Measurements from ENCODE around the gene BDH1. TPM values are rescaled to one million over a fixed set of nuclear protein-coding genes. Genes with fewer than 3 reads are reported as not detected.
"Not testable (repeated sequence)": the region's sequence is repeated elsewhere in the genome, so short reads cannot be mapped to it uniquely, and the experiment has no call there.

The BDH1 gene
- total and polyA plus RNA-seq, 7 donors = 2.3 to 138 (median 16.8) TPM

DNA sequence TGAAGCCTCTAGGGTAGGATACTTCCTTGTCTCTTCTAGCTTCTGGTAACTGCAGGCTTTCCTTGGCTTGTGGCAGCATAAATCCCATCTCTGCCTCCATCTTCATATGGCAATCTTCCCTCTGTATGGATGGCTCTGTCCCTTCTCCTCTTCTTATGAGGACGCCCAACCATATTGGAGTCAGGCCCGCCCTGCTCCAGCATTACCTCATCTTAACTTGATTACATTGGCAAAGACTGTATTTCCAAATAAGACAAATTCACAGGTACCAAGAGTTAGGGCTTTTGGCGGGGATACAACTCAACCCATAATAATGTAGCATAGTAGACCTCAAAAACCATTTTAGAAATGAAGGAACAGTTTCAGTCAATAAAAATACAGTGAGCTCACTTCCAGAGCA is 75.4 kb downstream of the BDH1 start:
- Histone ChIP-seq H3K9me3 (no peaks in the 10 kb centered on the region), H3K27ac (no peak overlapping the region), H3K4me1 (no peaks in the 10 kb centered on the region), H3K4me3 (no peak overlapping the region), H3K27me3 (no peaks in the 10 kb centered on the region), H3K36me3 (no peaks in the 10 kb centered on the region)
- WGBS, 2 donors = 94% methylated on average over 3 of the region's 3 CpGs
- DNase-seq = no peak
- intact Hi-C loops (cut with DNase I) = no loop called here
- TF ChIP-seq POLR2AphosphoS5 (IDR thresholded peaks at IDR 0.05) (no peak), POLR2A (IDR thresholded peaks at IDR 0.05) (no peak), EP300 (IDR thresholded peaks at IDR 0.05) (no peak)
- TF ChIP-seq, protein P1, sequence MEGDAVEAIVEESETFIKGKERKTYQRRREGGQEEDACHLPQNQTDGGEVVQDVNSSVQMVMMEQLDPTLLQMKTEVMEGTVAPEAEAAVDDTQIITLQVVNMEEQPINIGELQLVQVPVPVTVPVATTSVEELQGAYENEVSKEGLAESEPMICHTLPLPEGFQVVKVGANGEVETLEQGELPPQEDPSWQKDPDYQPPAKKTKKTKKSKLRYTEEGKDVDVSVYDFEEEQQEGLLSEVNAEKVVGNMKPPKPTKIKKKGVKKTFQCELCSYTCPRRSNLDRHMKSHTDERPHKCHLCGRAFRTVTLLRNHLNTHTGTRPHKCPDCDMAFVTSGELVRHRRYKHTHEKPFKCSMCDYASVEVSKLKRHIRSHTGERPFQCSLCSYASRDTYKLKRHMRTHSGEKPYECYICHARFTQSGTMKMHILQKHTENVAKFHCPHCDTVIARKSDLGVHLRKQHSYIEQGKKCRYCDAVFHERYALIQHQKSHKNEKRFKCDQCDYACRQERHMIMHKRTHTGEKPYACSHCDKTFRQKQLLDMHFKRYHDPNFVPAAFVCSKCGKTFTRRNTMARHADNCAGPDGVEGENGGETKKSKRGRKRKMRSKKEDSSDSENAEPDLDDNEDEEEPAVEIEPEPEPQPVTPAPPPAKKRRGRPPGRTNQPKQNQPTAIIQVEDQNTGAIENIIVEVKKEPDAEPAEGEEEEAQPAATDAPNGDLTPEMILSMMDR (IDR thresholded peaks at IDR 0.05) = no peak

DNA sequence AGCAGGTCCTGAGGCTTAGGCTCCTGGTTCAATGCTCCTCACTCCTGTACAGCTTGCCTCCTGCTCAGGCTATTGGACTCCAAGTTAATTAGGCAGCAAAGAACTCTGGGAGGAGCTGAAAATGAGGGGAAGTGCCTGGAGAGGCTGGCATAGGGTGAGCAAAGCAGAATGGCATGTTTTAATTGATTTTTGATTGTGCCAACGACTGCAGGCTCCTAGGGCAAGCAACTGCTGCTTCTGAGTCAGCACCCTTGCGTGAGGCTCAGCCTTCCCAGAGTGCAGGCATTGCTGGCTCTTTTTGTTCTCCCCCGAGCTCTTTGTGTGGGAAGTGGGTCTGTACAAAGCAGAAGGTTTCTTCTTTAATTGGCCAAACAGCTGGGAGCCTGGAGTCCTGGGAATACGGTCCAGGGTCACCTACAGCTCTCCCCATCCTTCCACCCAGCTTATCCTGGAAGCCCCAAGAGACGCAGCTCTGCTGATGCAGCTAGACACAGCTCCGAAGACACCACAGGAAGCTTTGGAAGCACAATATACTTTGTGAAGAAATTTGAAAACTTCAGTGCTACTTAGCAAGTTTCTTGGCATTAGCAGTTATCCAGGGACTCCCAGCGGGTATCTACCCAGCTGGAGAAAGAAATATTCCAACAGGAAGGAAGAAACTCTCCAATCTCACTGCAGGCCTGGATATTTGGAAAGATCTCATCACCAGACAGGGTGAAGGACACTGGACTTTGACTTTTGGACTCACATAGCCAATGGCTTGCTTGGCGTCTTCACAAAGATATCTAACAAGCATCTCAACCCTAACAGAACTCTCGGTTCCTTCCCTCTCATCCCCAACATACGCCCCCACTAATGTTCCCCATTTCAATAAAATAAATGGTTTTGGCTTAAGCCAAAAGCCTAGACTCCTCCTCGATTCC is 76.8 kb downstream of the BDH1 start:
- Histone ChIP-seq H3K4me3 (no peak overlapping the region), H3K9me3 (no peaks in the 10 kb centered on the region), H3K27me3 (no peaks in the 10 kb centered on the region), H3K4me1 (no peaks in the 10 kb centered on the region), H3K27ac (no peak overlapping the region), H3K36me3 (no peaks in the 10 kb centered on the region)
- WGBS, 2 donors = 78 to 82% methylated on average over 11 of the region's 11 CpGs
- TF ChIP-seq EP300 (IDR thresholded peaks at IDR 0.05) = no peak
- no peak for TF ChIP-seq POLR2A (IDR thresholded peaks at IDR 0.05)
- no peak for TF ChIP-seq POLR2AphosphoS5 (IDR thresholded peaks at IDR 0.05)
- TF ChIP-seq, protein P1 (IDR thresholded peaks at IDR 0.05) = no peak
- intact Hi-C loops (cut with DNase I) = no loop called here
- no peak for DNase-seq

DNA sequence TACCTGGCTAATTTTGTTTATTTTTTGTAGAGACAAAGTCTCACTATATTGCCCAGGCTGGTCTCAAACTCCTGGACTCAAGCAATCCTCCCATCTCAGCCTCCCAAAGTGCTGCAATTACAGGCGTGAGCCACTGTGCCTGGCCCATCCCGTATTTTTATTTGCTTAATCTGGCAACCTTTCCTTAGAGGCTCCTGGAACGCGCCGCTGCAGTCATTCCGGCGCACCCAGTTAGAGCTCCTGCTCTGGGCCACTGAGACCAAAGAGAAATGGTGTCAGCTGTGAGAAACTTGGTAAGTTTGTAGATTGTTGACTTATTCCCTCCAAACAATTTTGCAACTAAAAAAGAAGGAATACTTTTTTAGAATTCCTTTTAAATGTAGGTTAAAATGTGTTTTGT is 78.0 kb downstream of the BDH1 start:
- DNase-seq; H3K4me3 ChIP-seq; H3K9me3 ChIP-seq; H3K27ac ChIP-seq; intact Hi-C loops (cut with DNase I); H3K4me1 ChIP-seq; H3K36me3 ChIP-seq; H3K27me3 ChIP-seq: not testable (repeated sequence)
- 26 to 76% methylated on average over 7 of the region's 7 CpGs for WGBS, 2 donors

DNA sequence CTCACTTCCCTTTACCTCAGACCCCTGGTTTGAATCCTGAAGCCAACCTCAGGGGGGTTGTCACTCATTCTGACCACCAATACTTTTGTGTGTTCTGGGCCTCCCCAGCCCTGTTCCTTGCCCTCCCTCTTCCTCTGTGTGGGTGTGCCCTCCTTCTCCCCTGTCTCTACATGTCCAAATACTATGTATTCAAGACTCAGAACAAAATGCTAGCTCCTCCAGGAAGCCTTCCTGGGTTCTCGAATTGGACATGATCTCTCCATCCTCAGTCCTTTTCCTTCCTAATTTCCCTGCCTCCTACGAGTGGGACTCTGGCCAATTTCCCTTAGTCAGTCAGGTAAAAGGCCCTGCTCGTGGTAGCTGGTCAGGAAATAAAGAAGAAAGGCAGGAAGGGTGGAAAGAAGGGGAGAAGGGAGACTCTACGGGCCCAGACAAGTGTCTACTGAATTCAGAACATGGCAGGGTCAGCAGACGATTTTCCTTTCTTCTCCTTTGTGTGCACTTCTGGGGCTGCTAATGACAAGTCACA is 79.7 kb downstream of the BDH1 start:
- WGBS, 2 donors = 65 to 80% methylated on average over 5 of the region's 5 CpGs

DNA sequence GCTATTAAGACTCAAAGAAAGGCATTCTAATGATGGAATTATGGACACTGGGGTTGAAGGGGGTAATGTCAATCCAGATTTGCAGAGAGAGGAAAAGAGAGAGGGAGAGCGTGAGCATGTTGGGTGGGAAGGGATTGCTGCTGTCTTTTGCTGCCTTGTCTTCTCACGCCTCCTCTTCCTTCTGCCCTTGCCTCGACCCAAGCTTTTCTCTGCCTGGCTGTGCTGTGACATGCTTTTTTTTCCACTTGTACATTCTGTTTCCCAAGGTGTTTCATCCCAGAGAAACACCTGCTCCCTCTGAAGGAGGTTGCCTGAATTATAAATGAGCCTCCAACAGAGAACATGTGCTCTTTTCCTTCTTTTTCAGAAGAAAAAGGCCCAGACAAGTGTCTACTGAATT is 80.3 kb downstream of the BDH1 start:
- DNase-seq = no peak
- H3K27ac ChIP-seq = no peak overlapping the region
- H3K36me3 ChIP-seq = no peaks in the 10 kb centered on the region
- 90 to 93% methylated on average over 3 of the region's 3 CpGs for WGBS, 2 donors
- H3K27me3 ChIP-seq = no peaks in the 10 kb centered on the region
- H3K4me3 ChIP-seq = no peak overlapping the region
- no peaks in the 10 kb centered on the region for H3K9me3 ChIP-seq
- TF ChIP-seq POLR2A (IDR thresholded peaks at IDR 0.05) (no peak), POLR2AphosphoS5 (IDR thresholded peaks at IDR 0.05) (no peak), EP300 (IDR thresholded peaks at IDR 0.05) (no peak)
- TF ChIP-seq, protein P1 (IDR thresholded peaks at IDR 0.05) = no peak
- H3K4me1 ChIP-seq = no peaks in the 10 kb centered on the region
- intact Hi-C loops (cut with DNase I) = no loop called here

More for the DNA sequence above, 79.7 kb downstream of the BDH1 start:
- DNase-seq = no peak
- Histone ChIP-seq H3K4me1 (no peaks in the 10 kb centered on the region), H3K27me3 (no peaks in the 10 kb centered on the region), H3K9me3 (no peaks in the 10 kb centered on the region), H3K36me3 (no peaks in the 10 kb centered on the region), H3K4me3 (no peak overlapping the region), H3K27ac (no peak overlapping the region)
- intact Hi-C loops (cut with DNase I) = no loop called here
- no peak for TF ChIP-seq POLR2A (IDR thresholded peaks at IDR 0.05)
- TF ChIP-seq, protein P1 (IDR thresholded peaks at IDR 0.05) = no peak
- no peak for TF ChIP-seq EP300 (IDR thresholded peaks at IDR 0.05)
- TF ChIP-seq POLR2AphosphoS5 (IDR thresholded peaks at IDR 0.05) = no peak
